K562 (cell line): Measurements from ENCODE around the gene SLC2A14. TPM values are rescaled to one million over a fixed set of nuclear protein-coding genes. Genes with fewer than 3 reads are reported as not detected.
"Not testable (repeated sequence)": the region's sequence is repeated elsewhere in the genome, so short reads cannot be mapped to it uniquely, and the experiment has no call there.

Experiments
- ATAC-seq: fragments of 200-7000 bp; cut with Tn5 transposase; 3 replicates; pipeline ENCODE4 v1.9.1; 2020; ENCODE audit warnings: moderate library complexity
- BruUV-seq: library from RNA; stranded (reverse); fragments of 400-500 nt; replicated peaks from 2 replicates; lab custom pipeline; 2021; lab: Mats Ljungman, UMichigan
- CTCF ChIA-PET: fragments of 300-600 bp; formaldehyde crosslinking; extraction: SDS; loops from one replicate; lab custom pipeline; 2021; ENCODE audit warnings: low intra/inter-chr PET ratio; lab: Yijun Ruan, JAX
- POLR2A ChIA-PET: fragments of 300-600, 350-650 bp; sonication (Branson Sonifier 250); formaldehyde crosslinking; extraction: SDS; loops from one replicate; lab custom pipeline; 2021; ENCODE audit warnings: antibody characterized with exemption, inconsistent platforms; lab: Yijun Ruan, JAX
- DNase-seq, 4 experiments: peaks; one replicate each; pipeline versions ENCODE4 v3.0.0 to v3.0.0-alpha.2; 2011 to 2018; ENCODE audit warnings: low spot score in 3 of 4, mixed read lengths in 3 of 4; ENCODE audit errors: extremely low read depth in 1 of 4
- FAIRE-seq: peaks from 2 replicates; lab custom pipeline; 2011; peaks lifted over from hg19 to GRCh38; lab: Jason Lieb, UNC
- H2AFZ ChIP-seq: 2 replicates; pipeline ENCODE4 v1.6.0; 2011; ENCODE audit warnings: low read depth, low read length, control low read depth, inconsistent platforms
- H3K27ac ChIP-seq: fragments of 200-600 bp; 3 replicates; pipeline ENCODE4 v1.8.0; 2011; ENCODE audit warnings: low read depth, mild to moderate bottlenecking, control low read depth, inconsistent platforms, low read length, moderate library complexity, mixed read lengths; ENCODE audit errors: extremely low read depth
- H3K27me3 ChIP-seq, 2 experiments: fragments of 300-600 bp in 1 of 2; 2 replicates in 1 of 2; 3 replicates in 1 of 2; pipeline versions ENCODE4 v1.6.0 to v1.8.0; 2011; ENCODE audit warnings: inconsistent platforms in 2 of 2, low read length in 2 of 2, mild to moderate bottlenecking in 1 of 2, mixed read lengths in 1 of 2, moderate library complexity in 1 of 2; ENCODE audit not compliant: control insufficient read depth in 2 of 2, insufficient read depth in 2 of 2
- H3K36me3 ChIP-seq: fragments of 300-600 bp; 3 replicates; pipeline ENCODE4 v1.8.0; 2011; ENCODE audit warnings: mild to moderate bottlenecking, low read length, inconsistent platforms; ENCODE audit not compliant: control insufficient read depth, insufficient read depth
- H3K4me1 ChIP-seq, 2 experiments: fragments of 200-600 bp in 1 of 2; replicated peaks in 1 of 2; 2 replicates in 1 of 2; 3 replicates in 1 of 2; pipeline versions ENCODE4 v1.5.1 to v1.8.0; 2011; ENCODE audit warnings: inconsistent platforms in 2 of 2, low read length in 2 of 2, mild to moderate bottlenecking in 1 of 2, mixed read lengths in 1 of 2, moderate library complexity in 1 of 2; ENCODE audit not compliant: control insufficient read depth in 2 of 2, insufficient read depth in 2 of 2
- H3K4me2 ChIP-seq: 2 replicates; pipeline ENCODE4 v1.6.1; 2011; ENCODE audit warnings: low read length, control low read depth, inconsistent platforms, mixed read lengths; ENCODE audit not compliant: insufficient read depth
- H3K4me3 ChIP-seq: fragments of 200-600 bp; sonication (generic), shearing (Covaris generic); 2 replicates; pipeline ENCODE4 v1.5.1; 2016; ENCODE audit warnings: control low read depth, inconsistent platforms
- H3K79me2 ChIP-seq: fragments of 200-600 bp; 3 replicates; pipeline ENCODE4 v1.8.0; 2011; ENCODE audit warnings: low read length, inconsistent platforms; ENCODE audit not compliant: control insufficient read depth, insufficient read depth
- H3K9ac ChIP-seq, 2 experiments: 2 replicates each; pipeline versions ENCODE4 v1.6.0 to v1.6.1; 2011; ENCODE audit warnings: low read depth in 2 of 2, low read length in 2 of 2, control low read depth in 1 of 2, inconsistent platforms in 1 of 2, mild to moderate bottlenecking in 1 of 2, mixed read lengths in 1 of 2; ENCODE audit not compliant: insufficient read depth in 1 of 2
- H3K9me1 ChIP-seq: one replicate; pipeline ENCODE4 v1.6.0; 2011; ENCODE audit warnings: inconsistent platforms, mild to moderate bottlenecking, low read length, moderate library complexity; ENCODE audit not compliant: control insufficient read depth, insufficient read depth
- H3K9me3 ChIP-seq: replicated peaks from 2 replicates; pipeline ENCODE4 v1.5.1; 2011; ENCODE audit warnings: low read depth, low read length, inconsistent platforms; ENCODE audit not compliant: control insufficient read depth, insufficient read depth
- H4K20me1 ChIP-seq: replicated peaks from 2 replicates; pipeline ENCODE4 v1.6.1; 2011; ENCODE audit warnings: low read length, inconsistent platforms, mixed read lengths; ENCODE audit not compliant: control insufficient read depth, insufficient read depth
- FOXJ3 ChIP-seq: sonication (generic); formaldehyde crosslinking; IDR thresholded peaks from 2 replicates; pipeline ENCODE4 v1.4.0; 2020; ENCODE audit warnings: mild to moderate bottlenecking, missing genetic modification reagents
- SRF ChIP-seq, 2 experiments: fragments of 250-450, 450-650 bp in 1 of 2; sonication (Bioruptor Pico) in 1 of 2; sonication (generic) in 1 of 2; formaldehyde crosslinking; IDR thresholded peaks; 2 replicates each; pipeline versions ENCODE4 v1.5.0 to v1.5.1; 2020 to 2022; ENCODE audit warnings: mild to moderate bottlenecking in 1 of 2, missing genetic modification reagents in 1 of 2
- ZNF512 ChIP-seq: IDR thresholded peaks from 2 replicates; pipeline ENCODE4 v1.6.1; 2016; ENCODE audit warnings: missing genetic modification characterization, missing compliant biosample characterization
- WGBS: fragments of 100-300 bp; shearing (Covaris generic); methylation state at CpG from one replicate; pipeline ENCODE4 v1.1.6; 2016; ENCODE audit warnings: low coverage, mixed read lengths; ENCODE audit not compliant: insufficient coverage; ENCODE audit errors: missing lambda C conversion rate; 5-methylcytosine and 5-hydroxymethylcytosine counted together
- in situ Hi-C: fragments of 300-500 bp; cut with MboI; formaldehyde crosslinking; loops from 4 replicates; pipeline ENCODE4 v1.15.0; 2018; ENCODE audit warnings: inconsistent platforms, mixed read lengths
- intact Hi-C: fragments of 100-400 bp; cut with micrococcal nuclease; formaldehyde crosslinking; loops from 2 replicates; pipeline ENCODE4 v1.14.2; 2022
- polyA plus RNA-seq, 8 experiments: library from polyadenylated mRNA; depleted of rRNA in 4 of 8; stranded (reverse) in 5 of 8; unstranded in 3 of 8; fragments of >200 nt; fragmentation: Nextera tagmentation in 2 of 8; fragmentation: Illumina TruSeq in 1 of 8; extraction: Ambion mirVana in 2 of 8; extraction: Trizol in 1 of 8; gene quantifications; 2 replicates each; pipeline versions ENCODE4 v1.2.1 to v1.2.3, GENCODE V29; 2011 to 2014; ENCODE audit warnings: inconsistent platforms in 1 of 8, missing spikeins in 1 of 8
- total RNA-seq, 7 experiments: library from RNA; depleted of rRNA in 6 of 7; stranded (reverse); fragments of >200 nt in 6 of 7; fragmentation: Illumina TruSeq in 2 of 7; extraction: Trizol in 2 of 7; gene quantifications; 2 replicates each; pipeline versions ENCODE4 v1.2.1 to v1.2.3, GENCODE V29; 2011 to 2021; ENCODE audit warnings: low replicate concordance in 1 of 7

The SLC2A14 gene
- total and polyA plus RNA-seq, 9 of the 15 experiments (the other 6 are each of a cell fraction or from before 2014, with no cell fraction given): 0.13 to 8.9 (median 4.8) TPM; not detected in 1

GRCh38 chr12:7784701-7785100 is 88.0 kb downstream of the SLC2A14 start:
- H2AFZ ChIP-seq: no peak overlapping the region
- no peaks in the 10 kb centered on the region for H3K36me3 ChIP-seq
- H3K9me3 ChIP-seq: no peaks in the 10 kb centered on the region
- no peak for TF ChIP-seq SRF (CRISPR knock-in tag; IDR thresholded peaks at IDR 0.05)
- TF ChIP-seq FOXJ3 (CRISPR knock-in tag): no peak
- H3K27me3 ChIP-seq: no peaks in the 10 kb centered on the region; a peak in 1 of 5 replicates
- ATAC-seq (no peak), DNase-seq (no peak), FAIRE-seq (no peak)
- CTCF ChIA-PET: no interaction called here
- POLR2A ChIA-PET: interaction anchor here (0.5 kb wide), 1 partner anchor 20 kb away, joined by 3 read pairs; no protein-coding TSS in a partner anchor
- H3K4me1 ChIP-seq: no peaks in the 10 kb centered on the region
- BruUV-seq: no TSS peak
- H3K9ac ChIP-seq: no peak overlapping the region
- H3K4me2 ChIP-seq: no peak overlapping the region
- H3K9me1 ChIP-seq: no peaks in the 10 kb centered on the region
- no peaks in the 10 kb centered on the region for H3K79me2 ChIP-seq
- H3K4me3 ChIP-seq: no peak overlapping the region
- H3K27ac ChIP-seq: no peak overlapping the region
- no peaks in the 10 kb centered on the region for H4K20me1 ChIP-seq
- WGBS: 0% methylated on average over 2 of the region's 2 CpGs
- intact Hi-C loops (no loop called here), in situ Hi-C loops (no loop called here)

- BruUV-seq, ATAC-seq, FAIRE-seq: not testable (repeated sequence)
These were observed 89.3 kb downstream of the SLC2A14 start for GRCh38 chr12:7783433-7783832.

More at GRCh38 chr12:7783433-7783832, 89.3 kb downstream of the SLC2A14 start:
- CTCF ChIA-PET, H3K9me1 ChIP-seq, H3K4me3 ChIP-seq, POLR2A ChIA-PET, intact Hi-C loops, DNase-seq, H4K20me1 ChIP-seq, in situ Hi-C loops, H3K36me3 ChIP-seq, H3K4me1 ChIP-seq, H3K4me2 ChIP-seq, H3K9ac ChIP-seq, H3K27me3 ChIP-seq, H3K9me3 ChIP-seq, H3K79me2 ChIP-seq, H2AFZ ChIP-seq, H3K27ac ChIP-seq: not testable (repeated sequence)
- WGBS: 0% methylated on average over 1 of the region's 9 CpGs
- peak; percentile 79 for TF ChIP-seq ZNF512 (tag)
